Measurements from ENCODE around the gene CMTM2. TPM values are rescaled to one million over a fixed set of nuclear protein-coding genes. Genes with fewer than 3 reads are reported as not detected.
"Not testable (repeated sequence)": the region's sequence is repeated elsewhere in the genome, so short reads cannot be mapped to it uniquely, and the experiment has no call there.

Gene CMTM2
- total RNA-seq, 1 donor from 2014 or later, result 0.34 TPM

GRCh38 chr16:66553223-66553622 lies 26.0 kb upstream of the CMTM2 start:
- peak; percentile 40 for DNase-seq

GRCh38 chr16:66554021-66554420 lies 25.2 kb upstream of the CMTM2 start:
- no peak for DNase-seq

GRCh38 chr16:66554495-66554894 lies 24.8 kb upstream of the CMTM2 start:
- DNase-seq, result no peak

GRCh38 chr16:66560107-66560506 lies 19.2 kb upstream of the CMTM2 start:
- no peak for DNase-seq

- DNase-seq, result no peak
Measured at GRCh38 chr16:66561381-66562080, 17.7 kb upstream of the CMTM2 start.

GRCh38 chr16:66562409-66562808 lies 16.9 kb upstream of the CMTM2 start:
- DNase-seq, result no peak

- DNase-seq, result no peak
Measured at GRCh38 chr16:66562986-66563385, 16.3 kb upstream of the CMTM2 start.

GRCh38 chr16:66563574-66564334 lies 15.5 kb upstream of the CMTM2 start:
- no peak for DNase-seq

- DNase-seq, result no peak
Measured at GRCh38 chr16:66566051-66566901, 13.0 kb upstream of the CMTM2 start, which contains the start of gene CMTM1. Gene CMTM1, plus strand, starts transcription at chr16:66566439. Its CDS starts 75 bp downstream, at chr16:66566514.

- DNase-seq, result not testable (repeated sequence)
Measured at GRCh38 chr16:66567270-66567669, 12.0 kb upstream of the CMTM2 start.

- no peak for DNase-seq
Measured at GRCh38 chr16:66568355-66568754, 10.9 kb upstream of the CMTM2 start.

GRCh38 chr16:66569131-66569530 lies 10.1 kb upstream of the CMTM2 start:
- no peak for DNase-seq

- peak; percentile 49 for DNase-seq
Measured at GRCh38 chr16:66569827-66570405, 9.3 kb upstream of the CMTM2 start.

GRCh38 chr16:66572356-66572755 lies 6.9 kb upstream of the CMTM2 start:
- DNase-seq, result no peak

GRCh38 chr16:66574081-66574480 lies 5.2 kb upstream of the CMTM2 start:
- no peak for DNase-seq

- DNase-seq, result no peak
Measured at GRCh38 chr16:66574531-66574930, 4.7 kb upstream of the CMTM2 start.

GRCh38 chr16:66575060-66575459 lies 4.2 kb upstream of the CMTM2 start:
- DNase-seq, result no peak

GRCh38 chr16:66576296-66576695 lies 3.0 kb upstream of the CMTM2 start:
- DNase-seq, result no peak

GRCh38 chr16:66580605-66581209 lies 1.4 kb downstream of the CMTM2 start:
- no peak for DNase-seq

GRCh38 chr16:66581246-66581952 lies 2.1 kb downstream of the CMTM2 start:
- DNase-seq, result peak; percentile 20

GRCh38 chr16:66585481-66586239 lies 6.4 kb downstream of the CMTM2 start:
- DNase-seq, result peak; percentile 37
